ENCODE results near the gene DAPK2. TPM values are rescaled to one million over a fixed set of nuclear protein-coding genes. Genes with fewer than 3 reads are reported as not detected.
A peak's percentile ranks its signal among the peaks of the same experiment; 100 is the strongest.

The DAPK2 gene
- total and polyA plus RNA-seq, 12 donors: 20.8 to 62.6 (median 38.5) TPM

DNA sequence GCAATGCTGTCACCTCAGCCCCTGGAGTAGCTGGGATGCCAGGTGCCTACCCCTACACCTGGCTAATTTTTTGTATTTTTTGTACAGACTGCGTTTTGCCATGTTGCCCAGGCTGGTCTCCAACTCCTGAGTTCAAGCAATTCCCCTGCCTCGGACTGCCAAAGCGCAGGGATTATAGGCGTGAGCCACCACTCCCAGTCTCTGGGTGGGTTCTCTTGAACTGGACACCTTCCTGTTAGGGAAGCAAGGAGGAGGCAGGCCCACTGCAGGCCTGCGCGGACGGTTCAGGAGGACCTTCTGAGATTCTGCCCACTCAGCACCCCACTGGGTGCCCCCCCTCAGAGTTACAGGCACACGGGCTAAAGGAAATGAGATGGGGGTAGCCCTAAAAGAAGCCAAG, 138.8 kb downstream of the DAPK2 start:
- no peak for ATAC-seq
- Histone ChIP-seq H3K4me1 (peaks cover 3 to 46% (median 26%) of the 10 kb centered on the region in 9 donors), H3K4me3 (no peak overlapping the region), H3K36me3 (peaks cover 0 to 15% (median 0%) of the 10 kb centered on the region in 9 donors), H3K27me3 (no peaks in the 10 kb centered on the region), H3K9me3 (no peaks in the 10 kb centered on the region), H3K27ac (no peak overlapping the region)
- 96 to 97% methylated on average over 8 of the region's 8 CpGs for WGBS, 2 donors
- intact Hi-C loops (cut with DNase I): no loop called here
- TF ChIP-seq CTCF (IDR thresholded peaks at IDR 0.05): no peak
- DNase-seq: no peak

DNA sequence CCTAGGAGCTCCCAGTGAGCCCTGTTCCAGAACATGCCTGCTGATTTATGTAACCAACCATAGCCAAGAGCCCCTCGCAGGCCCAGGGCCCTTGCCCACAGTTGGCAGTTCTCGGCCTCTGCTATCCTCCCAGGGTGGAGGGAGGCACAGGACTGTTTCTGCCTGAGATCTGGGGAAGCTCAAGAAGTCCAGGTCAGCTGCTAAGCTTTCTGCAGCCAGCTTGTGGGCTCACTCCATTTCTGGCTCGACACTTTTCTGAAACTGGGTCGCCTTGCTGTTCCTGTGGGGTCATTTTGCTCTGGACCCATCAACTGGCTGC, 140.1 kb downstream of the DAPK2 start:
- DNase-seq: no peak
- Histone ChIP-seq H3K9me3 (no peaks in the 10 kb centered on the region), H3K27ac (peak overlapping the region in 7 of 10 donors; percentile 3 to 83 (median 35)), H3K4me3 (no peak overlapping the region), H3K36me3 (peaks cover 0 to 15% (median 0%) of the 10 kb centered on the region in 9 donors), H3K27me3 (no peaks in the 10 kb centered on the region), H3K4me1 (peaks cover 3 to 55% (median 26%) of the 10 kb centered on the region in 9 donors)
- WGBS, 2 donors: 78 to 90% methylated on average over 4 of the region's 4 CpGs
- peak in 3 of 8 donors; percentile 10 to 19 (median 14) for ATAC-seq
- intact Hi-C loops (cut with DNase I): no loop called here
- no peak for TF ChIP-seq CTCF (IDR thresholded peaks at IDR 0.05)

DNA sequence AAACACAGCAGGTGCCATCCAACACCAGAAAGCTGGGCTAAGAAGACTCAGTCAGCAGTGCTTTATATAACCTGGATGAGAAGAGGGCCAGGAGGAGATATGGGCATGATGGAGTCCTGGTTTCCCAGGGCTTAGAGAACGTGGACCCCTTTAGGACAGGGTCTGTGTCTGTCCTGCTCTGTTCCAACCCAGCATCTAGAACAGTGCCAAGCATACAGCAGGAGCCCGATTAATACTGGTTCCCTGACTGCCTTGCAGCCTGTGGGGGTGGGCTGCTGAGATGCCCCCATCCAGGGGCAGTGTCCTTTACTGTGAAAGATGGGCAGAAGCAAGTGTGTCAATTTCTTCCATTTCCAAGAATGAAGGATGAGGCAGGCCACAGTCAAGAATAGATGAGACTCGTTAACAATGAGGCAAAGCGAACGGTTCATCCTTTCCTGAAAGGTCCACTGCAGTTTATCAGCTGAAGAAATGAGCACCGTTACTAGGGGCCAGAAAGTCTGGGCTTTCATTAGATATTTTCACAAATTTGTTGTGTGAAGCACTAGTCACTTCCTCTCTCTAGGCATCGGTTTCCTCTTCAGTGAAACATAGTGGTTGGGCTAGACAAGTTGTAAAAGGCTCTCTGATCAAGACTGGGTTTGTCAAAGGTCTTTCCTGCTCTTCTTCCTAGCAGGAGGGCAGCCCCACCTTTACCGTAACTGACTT, 140.6 kb downstream of the DAPK2 start:
- no peak for TF ChIP-seq CTCF (IDR thresholded peaks at IDR 0.05)
- no peaks in the 10 kb centered on the region for H3K27me3 ChIP-seq
- no peak for DNase-seq
- peak overlapping the region in 7 of 10 donors; percentile 3 to 83 (median 35) for H3K27ac ChIP-seq
- intact Hi-C loops (cut with DNase I): no loop called here
- H3K4me3 ChIP-seq: no peak overlapping the region
- WGBS, 2 donors: 70 to 76% methylated on average over 8 of the region's 8 CpGs
- H3K9me3 ChIP-seq: no peaks in the 10 kb centered on the region
- peaks cover 0 to 15% (median 0%) of the 10 kb centered on the region in 9 donors for H3K36me3 ChIP-seq
- ATAC-seq: peak in 6 of 8 donors; percentile 10 to 31 (median 22)
- peaks cover 3 to 55% (median 25%) of the 10 kb centered on the region in 9 donors for H3K4me1 ChIP-seq

DNA sequence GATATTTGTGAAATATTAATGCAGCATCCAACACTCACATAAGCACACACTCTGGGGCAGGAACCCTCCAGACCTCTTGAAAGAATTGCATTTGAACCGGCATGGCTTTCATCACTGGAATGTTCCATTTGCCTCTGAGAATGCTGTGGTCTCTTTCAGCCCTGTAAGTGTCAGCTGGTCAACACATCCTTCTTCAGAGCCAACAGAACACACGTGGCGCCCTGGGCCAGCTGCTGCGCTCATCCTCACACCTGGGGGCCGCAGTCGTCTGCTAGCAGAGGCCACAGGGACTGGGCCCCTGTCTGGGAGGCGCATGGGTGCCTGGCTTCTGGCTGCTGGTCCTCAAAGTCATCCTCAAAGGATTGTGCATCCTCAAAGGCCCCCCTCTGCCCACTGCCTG, 141.2 kb downstream of the DAPK2 start:
- intact Hi-C loops (cut with DNase I): no loop called here
- TF ChIP-seq CTCF (IDR thresholded peaks at IDR 0.05): no peak
- peaks cover 3 to 50% (median 19%) of the 10 kb centered on the region in 9 donors for H3K4me1 ChIP-seq
- ATAC-seq (peak in 1 of 8 donors; percentile 18), DNase-seq (no peak)
- H3K36me3 ChIP-seq: peaks cover 0 to 15% (median 0%) of the 10 kb centered on the region in 9 donors
- H3K4me3 ChIP-seq: no peak overlapping the region
- no peaks in the 10 kb centered on the region for H3K27me3 ChIP-seq
- H3K27ac ChIP-seq: peak overlapping the region in 1 of 10 donors; percentile 83
- H3K9me3 ChIP-seq: no peaks in the 10 kb centered on the region
- WGBS, 2 donors: 81 to 88% methylated on average over 7 of the region's 7 CpGs
